Breast epithelium (tissue), 3 donors: ENCODE data around the gene KRTAP5-7.

Experiments used
- CTCF ChIP-seq, 3 donors: fragments of 450-650 bp; IDR thresholded peaks; one replicate each; pipeline ENCODE4 v1.5.1; 2016 to 2017; ENCODE audit warnings: antibody characterized with exemption in 3 of 3, mild to moderate bottlenecking in 3 of 3, moderate library complexity in 3 of 3
- POLR2A ChIP-seq: fragments of 450-650 bp; IDR thresholded peaks from one replicate; pipeline ENCODE4 v1.6.1; 2016; ENCODE audit warnings: antibody characterized with exemption, mild to moderate bottlenecking, moderate library complexity
- POLR2AphosphoS5 ChIP-seq, 3 donors: sonication (generic); formaldehyde crosslinking; IDR thresholded peaks; one replicate each; pipeline ENCODE4 v1.6.1; 2017; ENCODE audit warnings: antibody characterized with exemption in 3 of 3

- TF ChIP-seq POLR2AphosphoS5 (IDR thresholded peaks at IDR 0.05) (no peak), POLR2A (no peak), CTCF (IDR thresholded peaks at IDR 0.05) (no peak)
Observed at GRCh38 chr11:71500601-71501021, 26.5 kb upstream of the KRTAP5-7 start.
